GM21360 (cell line): Measurements from ENCODE around the gene YAP1.

Experiments
- ATAC-seq: cut with Tn5 transposase; IDR thresholded peaks from one replicate; pipeline ENCODE4 v1.9.1; 2021; ENCODE audit warnings: mild to moderate bottlenecking, moderate library complexity; ENCODE audit not compliant: unreplicated experiment

YAP1 gene

GRCh38 chr11:102157219-102157618 is 47.0 kb downstream of the YAP1 start:
- no peak for ATAC-seq

GRCh38 chr11:102158164-102158735 is 48.0 kb downstream of the YAP1 start:
- no peak for ATAC-seq

GRCh38 chr11:102163368-102163767 is 53.1 kb downstream of the YAP1 start:
- ATAC-seq, result no peak

GRCh38 chr11:102166175-102167064 is 56.2 kb downstream of the YAP1 start:
- no peak for ATAC-seq

GRCh38 chr11:102168481-102168880 is 58.2 kb downstream of the YAP1 start:
- ATAC-seq, result no peak

GRCh38 chr11:102171101-102171500 is 60.9 kb downstream of the YAP1 start:
- no peak for ATAC-seq

- no peak for ATAC-seq
These were observed 62.0 kb downstream of the YAP1 start for GRCh38 chr11:102172127-102172848.

- no peak for ATAC-seq
These were observed 66.9 kb downstream of the YAP1 start for GRCh38 chr11:102177126-102177525.

- no peak for ATAC-seq
These were observed 67.9 kb downstream of the YAP1 start for GRCh38 chr11:102177974-102178631.

GRCh38 chr11:102179371-102179770 is 69.1 kb downstream of the YAP1 start:
- no peak for ATAC-seq

- ATAC-seq, result no peak
These were observed 74.2 kb downstream of the YAP1 start for GRCh38 chr11:102184269-102184987.

- ATAC-seq, result no peak
These were observed 76.4 kb downstream of the YAP1 start for GRCh38 chr11:102186551-102187191.

- no peak for ATAC-seq
These were observed 77.3 kb downstream of the YAP1 start for GRCh38 chr11:102187416-102188151.

GRCh38 chr11:102188488-102188887 is 78.2 kb downstream of the YAP1 start:
- no peak for ATAC-seq

- ATAC-seq, result no peak
These were observed 81.6 kb downstream of the YAP1 start for GRCh38 chr11:102191832-102192231.

- ATAC-seq, result no peak
These were observed 82.3 kb downstream of the YAP1 start for GRCh38 chr11:102192349-102193066.

- ATAC-seq, result no peak
These were observed 84.0 kb downstream of the YAP1 start for GRCh38 chr11:102194257-102194656.

- no peak for ATAC-seq
These were observed 84.7 kb downstream of the YAP1 start for GRCh38 chr11:102194990-102195389.

- no peak for ATAC-seq
These were observed 86.1 kb downstream of the YAP1 start for GRCh38 chr11:102196351-102196750.
